HG03064 (cell line): ENCODE measurements around the gene CCDC27.
"Not testable (repeated sequence)": the region's sequence is repeated elsewhere in the genome, so short reads cannot be mapped to it uniquely, and the experiment has no call there.

Source experiments
- ATAC-seq: cut with Tn5 transposase; IDR thresholded peaks from one replicate; pipeline ENCODE4 v1.9.1; 2021; ENCODE audit warnings: low read depth; ENCODE audit not compliant: unreplicated experiment

CCDC27 gene

GRCh38 chr1:3717715-3718601 is 34.3 kb upstream of the CCDC27 start:
- ATAC-seq = no peak

DNA sequence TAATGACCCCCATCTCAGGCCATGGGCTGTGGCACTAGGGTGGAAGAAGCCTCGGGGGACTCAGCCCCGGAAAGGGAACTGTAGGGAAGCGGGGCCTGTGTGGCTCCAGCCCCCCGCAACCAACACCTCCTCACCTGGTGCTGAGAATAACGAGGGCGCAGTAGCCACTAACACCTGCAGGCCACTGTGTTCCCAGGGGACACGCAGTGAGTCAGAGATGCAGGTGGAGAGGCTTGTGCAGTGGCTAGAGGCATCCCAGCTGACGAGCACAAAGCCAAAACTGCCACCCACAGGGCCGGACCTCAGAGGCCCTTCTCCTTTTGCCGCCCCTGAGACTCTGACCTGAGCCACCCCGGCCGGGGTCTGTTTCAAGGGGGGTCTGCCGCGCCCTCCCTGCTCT is 33.5 kb upstream of the CCDC27 start:
- ATAC-seq = no peak

DNA sequence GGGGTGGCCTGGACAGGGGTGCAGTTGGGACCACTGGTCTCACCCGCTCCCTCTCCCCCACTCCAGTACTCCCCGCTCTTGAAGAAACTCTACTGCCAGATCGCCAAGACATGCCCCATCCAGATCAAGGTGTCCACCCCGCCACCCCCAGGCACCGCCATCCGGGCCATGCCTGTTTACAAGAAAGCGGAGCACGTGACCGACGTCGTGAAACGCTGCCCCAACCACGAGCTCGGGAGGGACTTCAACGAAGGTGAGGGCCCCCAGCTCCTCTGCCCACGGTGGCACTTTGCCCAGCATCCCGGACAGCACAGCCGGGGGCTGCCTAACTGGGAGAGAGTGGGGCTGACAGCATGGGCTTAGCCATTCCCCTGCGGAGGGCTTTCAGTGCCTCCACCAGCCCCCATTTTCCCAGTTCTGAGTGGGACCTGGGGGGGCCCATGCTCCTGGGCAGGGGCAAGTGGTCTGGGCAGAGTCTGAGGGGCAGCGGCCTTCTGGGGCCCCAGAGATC is 30.2 kb upstream of the CCDC27 start:
- ATAC-seq = no peak

DNA sequence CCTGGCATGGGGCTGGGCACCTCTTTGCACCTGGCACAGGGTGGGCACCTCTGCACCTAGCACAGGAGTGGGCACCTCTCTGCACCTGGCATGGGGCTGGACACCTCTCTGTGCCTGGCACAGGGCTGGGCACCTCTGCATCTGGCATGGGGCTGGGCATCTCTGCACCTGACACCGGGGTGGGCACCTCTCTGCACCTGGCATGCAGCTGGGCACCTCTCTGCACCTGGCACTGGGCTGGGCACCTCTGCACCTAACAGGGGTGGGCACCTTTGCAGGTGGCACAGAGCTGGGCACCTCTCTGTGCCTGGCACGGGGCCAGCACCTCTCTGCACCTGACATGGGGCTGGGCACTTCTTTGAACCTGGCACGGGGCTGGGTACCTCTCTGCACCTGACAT is 29.4 kb upstream of the CCDC27 start:
- no peak for ATAC-seq

GRCh38 chr1:3724416-3725030 is 27.7 kb upstream of the CCDC27 start:
- ATAC-seq = not testable (repeated sequence)

- no peak for ATAC-seq
Measured at GRCh38 chr1:3725366-3725765, 26.9 kb upstream of the CCDC27 start.

DNA sequence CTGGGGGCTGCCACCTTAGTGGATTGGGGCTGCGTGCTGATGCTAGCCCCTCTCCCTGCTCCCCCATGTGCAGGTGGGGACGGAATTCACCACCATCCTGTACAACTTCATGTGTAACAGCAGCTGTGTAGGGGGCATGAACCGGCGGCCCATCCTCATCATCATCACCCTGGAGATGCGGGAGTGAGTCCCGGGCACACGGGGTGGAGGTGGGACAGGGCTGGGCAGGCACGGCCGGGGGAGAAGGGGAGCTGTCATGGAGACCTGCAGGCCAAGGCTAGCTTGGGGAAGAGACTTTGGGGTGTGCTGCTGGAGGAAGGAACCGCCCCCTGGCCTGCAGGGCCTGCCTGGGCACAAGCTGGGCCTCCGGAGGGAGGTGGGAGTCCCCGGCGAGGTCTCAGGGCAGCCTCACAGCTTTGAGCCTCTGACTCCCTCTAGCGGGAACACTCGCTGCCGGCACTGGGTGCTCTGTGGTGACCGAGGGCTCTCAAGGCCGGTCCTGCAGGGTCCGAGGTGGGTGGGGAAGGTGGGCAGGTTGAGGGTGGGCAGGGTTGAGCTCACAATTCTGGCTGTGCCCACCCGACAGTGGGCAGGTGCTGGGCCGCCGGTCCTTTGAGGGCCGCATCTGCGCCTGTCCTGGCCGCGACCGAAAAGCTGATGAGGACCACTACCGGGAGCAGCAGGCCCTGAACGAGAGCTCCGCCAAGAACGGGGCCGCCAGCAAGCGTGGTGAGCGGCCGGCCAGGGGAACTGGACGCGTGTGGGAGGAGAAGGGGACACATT is 25.0 kb upstream of the CCDC27 start:
- ATAC-seq = no peak

- ATAC-seq = no peak
Measured at GRCh38 chr1:3727825-3728776, 24.1 kb upstream of the CCDC27 start.

- ATAC-seq = no peak
Measured at GRCh38 chr1:3729594-3730542, 22.4 kb upstream of the CCDC27 start.

- ATAC-seq = no peak
Measured at GRCh38 chr1:3730543-3731247, 21.6 kb upstream of the CCDC27 start.

DNA sequence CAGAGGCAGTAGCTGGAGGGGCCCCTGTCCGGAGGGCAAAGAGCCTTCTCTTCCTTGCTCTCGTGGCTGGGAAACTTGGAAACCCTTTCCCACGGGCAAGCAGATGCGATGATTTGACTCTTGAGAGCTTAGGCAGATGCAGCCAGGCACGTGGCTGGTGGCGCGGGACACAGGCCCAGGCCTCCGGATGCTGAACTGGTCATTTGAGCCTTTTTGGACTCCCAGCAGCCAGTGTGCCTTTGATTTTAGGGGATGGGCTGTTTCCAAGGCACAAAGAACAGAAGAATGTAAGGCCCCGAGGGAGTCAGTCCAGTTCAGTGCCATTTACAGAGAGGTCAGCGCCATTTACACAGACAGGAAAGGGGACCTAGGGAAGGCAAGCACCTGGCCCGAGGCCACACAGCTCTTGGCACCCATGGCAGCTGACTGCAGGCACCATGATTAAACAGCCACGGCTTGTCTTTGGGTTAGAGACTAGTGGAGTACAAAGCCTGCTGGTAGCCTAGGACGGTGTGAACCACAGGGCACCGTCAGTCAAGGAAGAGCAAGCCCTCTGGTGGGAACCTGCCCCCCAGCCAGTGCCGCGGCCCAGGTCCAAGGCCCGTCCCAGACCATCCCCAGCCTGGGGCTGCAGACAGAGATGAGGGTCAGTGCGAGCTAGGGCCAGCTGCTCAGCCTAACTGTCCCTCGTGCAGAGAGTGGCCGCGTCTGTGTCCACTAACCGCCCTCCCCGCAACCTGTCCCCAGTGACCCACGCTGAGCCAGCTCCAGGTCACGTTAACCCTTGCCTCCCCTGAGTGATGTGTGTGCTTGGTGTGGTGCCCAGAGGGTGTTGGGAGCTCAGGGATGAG is 20.4 kb upstream of the CCDC27 start:
- no peak for ATAC-seq

GRCh38 chr1:3732434-3733093 is 19.7 kb upstream of the CCDC27 start:
- ATAC-seq = no peak

DNA sequence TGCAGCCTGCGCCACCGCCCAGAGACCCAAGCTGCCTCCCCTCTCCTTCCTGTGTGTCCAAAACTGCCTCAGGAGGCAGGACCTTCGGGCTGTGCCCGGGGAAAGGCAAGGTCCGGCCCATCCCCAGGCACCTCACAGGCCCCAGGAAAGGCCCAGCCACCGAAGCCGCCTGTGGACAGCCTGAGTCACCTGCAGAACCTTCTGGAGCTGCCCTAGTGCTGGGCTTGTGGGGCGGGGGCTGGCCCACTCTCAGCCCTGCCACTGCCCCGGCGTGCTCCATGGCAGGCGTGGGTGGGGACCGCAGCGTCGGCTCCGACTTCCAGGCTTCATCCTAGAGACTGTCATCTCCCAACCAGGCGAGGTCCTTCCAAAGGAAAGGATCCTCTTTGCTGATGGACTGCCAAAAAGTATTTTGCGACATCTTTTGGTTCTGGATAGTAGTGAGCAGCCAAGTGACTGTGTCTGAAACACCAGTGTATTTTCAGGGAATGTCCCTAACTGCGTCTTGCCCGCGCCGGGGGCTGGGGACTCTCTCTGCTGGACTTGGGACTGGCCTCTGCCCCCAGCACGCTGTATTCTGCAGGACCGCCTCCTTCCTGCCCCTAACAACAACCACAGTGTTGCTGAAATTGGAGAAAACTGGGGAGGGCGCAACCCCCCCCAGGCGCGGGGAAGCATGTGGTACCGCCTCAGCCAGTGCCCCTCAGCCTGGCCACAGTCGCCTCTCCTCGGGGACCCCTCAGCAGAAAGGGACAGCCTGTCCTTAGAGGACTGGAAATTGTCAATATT is 19.0 kb upstream of the CCDC27 start:
- ATAC-seq = no peak

GRCh38 chr1:3733883-3734589 is 18.2 kb upstream of the CCDC27 start:
- no peak for ATAC-seq

- no peak for ATAC-seq
Measured at GRCh38 chr1:3734602-3735001, 17.6 kb upstream of the CCDC27 start.
